DOHH2 (cell line): ENCODE results near the gene CACNB4.

Experiments used
- CTCF ChIP-seq: fragments of 200-600 bp; sonication (generic); IDR thresholded peaks from one replicate; pipeline ENCODE4 v1.5.1; 2014; ENCODE audit warnings: antibody characterized with exemption, mild to moderate bottlenecking, low read depth, low read length; ENCODE audit not compliant: poor library complexity, severe bottlenecking
- EZH2phosphoT487 ChIP-seq: fragments of 200-600 bp; sonication (generic); IDR thresholded peaks from 2 replicates; pipeline ENCODE4 v1.6.1; 2017; ENCODE audit warnings: borderline replicate concordance, mild to moderate bottlenecking, antibody characterized with exemption, low read length, moderate library complexity, mixed read lengths

GRCh38 chr2:151878655-151879563, 219.9 kb downstream of the CACNB4 start:
- no peak for TF ChIP-seq CTCF
- no peak for TF ChIP-seq EZH2phosphoT487
